Muscle layer of colon (tissue), 2 donors: Measurements from ENCODE around the gene PTPN13.

Source experiments
- H3K27ac ChIP-seq: one replicate; pipeline ENCODE4 v1.7.0; 2013; ENCODE audit warnings: low read depth, mild to moderate bottlenecking, low read length, moderate library complexity
- H3K27me3 ChIP-seq, 2 donors: one replicate each; pipeline ENCODE4 v1.7.0; 2013; ENCODE audit warnings: low read length in 2 of 2, mild to moderate bottlenecking in 2 of 2; ENCODE audit not compliant: insufficient read depth in 2 of 2, control insufficient read depth in 1 of 2
- H3K36me3 ChIP-seq: one replicate; pipeline ENCODE4 v1.7.0; 2013; ENCODE audit warnings: mild to moderate bottlenecking, low read length; ENCODE audit not compliant: insufficient read depth
- H3K4me1 ChIP-seq: one replicate; pipeline ENCODE4 v1.7.0; 2013; ENCODE audit warnings: mild to moderate bottlenecking, low read length; ENCODE audit not compliant: insufficient read depth
- H3K4me3 ChIP-seq, 2 donors: one replicate each; pipeline ENCODE4 v1.7.0; 2013; ENCODE audit warnings: low read length in 2 of 2, low read depth in 1 of 2, mild to moderate bottlenecking in 1 of 2, moderate library complexity in 1 of 2
- H3K9ac ChIP-seq: one replicate; pipeline ENCODE4 v1.7.0; 2013; ENCODE audit warnings: low read length
- H3K9me3 ChIP-seq: one replicate; pipeline ENCODE4 v1.7.0; 2013; ENCODE audit warnings: mild to moderate bottlenecking, low read length
- donor health status: abdominal sarcoma.
- donor health status: Adenocarcinoma of cecum.

Gene PTPN13

DNA sequence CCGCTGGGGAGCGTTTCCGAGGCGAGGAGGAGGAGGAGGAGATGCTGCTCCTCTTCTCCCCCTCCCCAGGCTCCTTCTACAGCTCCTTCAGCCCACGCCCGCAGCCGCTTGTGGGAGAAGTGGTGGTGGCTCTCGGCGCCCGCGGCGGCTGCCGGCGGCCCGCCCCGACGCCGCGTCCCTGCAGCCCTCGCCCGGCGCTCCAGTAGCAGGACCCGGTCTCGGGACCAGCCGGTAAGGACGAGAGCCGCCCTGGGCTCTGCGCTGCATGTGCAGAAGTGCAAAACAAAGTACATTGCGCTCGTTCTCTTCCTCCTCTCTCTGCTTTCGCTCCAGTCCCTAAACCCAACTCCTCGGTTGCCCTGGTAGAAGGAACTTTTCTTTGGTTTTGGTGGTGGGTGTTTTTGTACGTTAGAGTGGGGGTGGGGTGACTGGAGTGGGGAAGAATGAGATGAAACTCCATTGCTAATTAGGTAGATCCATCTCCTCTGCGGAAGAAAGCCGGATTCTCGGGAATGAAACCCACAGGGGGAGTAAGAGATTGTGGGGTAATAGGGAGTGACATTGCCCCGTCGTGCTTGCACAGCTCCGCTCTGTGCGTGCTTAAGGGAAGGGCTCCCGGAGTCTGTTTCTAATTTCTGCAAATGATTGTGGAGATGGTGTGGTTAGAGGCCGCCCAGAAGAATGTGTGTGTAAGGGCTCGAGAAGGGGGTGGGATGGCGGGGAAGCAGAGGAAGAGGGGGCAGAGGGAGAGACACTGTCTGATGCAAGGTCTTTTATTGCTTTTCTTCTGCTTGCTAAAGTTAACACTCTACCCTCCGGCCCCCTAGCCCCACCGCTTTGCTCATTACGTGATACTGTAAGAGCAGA is 677 bp downstream of the PTPN13 start:
- no peaks in the 10 kb centered on the region for H3K36me3 ChIP-seq
- no peaks in the 10 kb centered on the region for H3K9me3 ChIP-seq
- H3K27me3 ChIP-seq, result no peaks in the 10 kb centered on the region
- peaks cover 6% of the 10 kb centered on the region for H3K4me1 ChIP-seq
- peak overlapping the region; percentile 64 for H3K9ac ChIP-seq
- peak overlapping the region; percentile 88 for H3K27ac ChIP-seq
- peak overlapping the region; percentile 86 to 99 for H3K4me3 ChIP-seq

GRCh38 chr4:86595426-86595805 is 1.3 kb downstream of the PTPN13 start:
- Histone ChIP-seq H3K36me3 (no peaks in the 10 kb centered on the region), H3K9me3 (no peaks in the 10 kb centered on the region), H3K4me3 (peak overlapping the region; percentile 86 to 99), H3K27me3 (no peaks in the 10 kb centered on the region), H3K9ac (peak overlapping the region; percentile 33), H3K4me1 (peaks cover 6% of the 10 kb centered on the region), H3K27ac (peak overlapping the region; percentile 88)

GRCh38 chr4:86596807-86597206 is 2.7 kb downstream of the PTPN13 start:
- Histone ChIP-seq H3K4me3 (no peak overlapping the region), H3K4me1 (peaks cover 6% of the 10 kb centered on the region), H3K36me3 (no peaks in the 10 kb centered on the region), H3K9me3 (no peaks in the 10 kb centered on the region), H3K9ac (no peak overlapping the region), H3K27ac (no peak overlapping the region), H3K27me3 (no peaks in the 10 kb centered on the region)

- H3K4me3 ChIP-seq, result no peak overlapping the region
These were observed 6.0 kb downstream of the PTPN13 start for GRCh38 chr4:86600007-86600653.

DNA sequence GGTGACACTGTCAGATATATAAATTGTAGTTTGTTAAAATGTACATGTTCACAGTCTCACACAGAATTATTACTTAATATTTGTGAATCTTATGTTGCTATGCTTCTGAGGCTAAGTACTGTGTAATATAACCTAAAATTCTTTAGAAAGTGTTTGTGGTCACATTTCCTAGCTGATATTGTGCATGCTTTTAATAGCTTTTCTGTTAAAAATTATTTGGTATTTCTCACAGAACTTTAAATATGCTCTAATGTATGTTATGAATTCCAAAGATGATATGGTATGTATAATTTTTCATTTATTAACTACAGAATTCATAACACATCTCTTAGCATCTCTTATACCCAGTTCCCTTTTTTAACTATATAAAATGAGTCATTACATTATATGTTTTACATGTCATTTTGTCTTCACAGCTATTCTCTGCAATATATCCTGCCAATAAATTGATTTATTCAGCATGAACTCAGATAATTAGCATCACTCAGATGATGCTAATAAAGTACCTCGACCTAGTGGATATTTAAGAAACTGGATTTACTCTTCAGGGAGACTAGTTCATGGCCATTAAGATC is 9.3 kb downstream of the PTPN13 start:
- H3K9ac ChIP-seq, result no peak overlapping the region
- H3K4me3 ChIP-seq, result no peak overlapping the region
- no peaks in the 10 kb centered on the region for H3K4me1 ChIP-seq
- no peak overlapping the region for H3K27ac ChIP-seq
- no peaks in the 10 kb centered on the region for H3K36me3 ChIP-seq
- H3K27me3 ChIP-seq, result no peaks in the 10 kb centered on the region
- H3K9me3 ChIP-seq, result no peaks in the 10 kb centered on the region

More at GRCh38 chr4:86600007-86600653, 6.0 kb downstream of the PTPN13 start:
- H3K27me3 ChIP-seq, result no peaks in the 10 kb centered on the region
- H3K9ac ChIP-seq, result no peak overlapping the region
- no peaks in the 10 kb centered on the region for H3K9me3 ChIP-seq
- H3K4me1 ChIP-seq, result peaks cover 6% of the 10 kb centered on the region
- H3K36me3 ChIP-seq, result no peaks in the 10 kb centered on the region
- no peak overlapping the region for H3K27ac ChIP-seq

- Histone ChIP-seq H3K36me3 (no peaks in the 10 kb centered on the region), H3K4me3 (no peak overlapping the region), H3K27ac (no peak overlapping the region), H3K9me3 (no peaks in the 10 kb centered on the region), H3K9ac (no peak overlapping the region), H3K4me1 (no peaks in the 10 kb centered on the region), H3K27me3 (no peaks in the 10 kb centered on the region)
These were observed 12.7 kb downstream of the PTPN13 start for GRCh38 chr4:86606809-86607208.

GRCh38 chr4:86608757-86609375 is 14.8 kb downstream of the PTPN13 start:
- Histone ChIP-seq H3K36me3 (no peaks in the 10 kb centered on the region), H3K9ac (no peak overlapping the region), H3K27me3 (no peaks in the 10 kb centered on the region), H3K9me3 (no peaks in the 10 kb centered on the region), H3K4me1 (no peaks in the 10 kb centered on the region), H3K4me3 (no peak overlapping the region), H3K27ac (no peak overlapping the region)

GRCh38 chr4:86611757-86612156 is 17.6 kb downstream of the PTPN13 start:
- no peaks in the 10 kb centered on the region for H3K27me3 ChIP-seq
- H3K4me3 ChIP-seq, result no peak overlapping the region
- H3K9ac ChIP-seq, result no peak overlapping the region
- H3K9me3 ChIP-seq, result no peaks in the 10 kb centered on the region
- H3K36me3 ChIP-seq, result no peaks in the 10 kb centered on the region
- H3K27ac ChIP-seq, result no peak overlapping the region
- H3K4me1 ChIP-seq, result no peaks in the 10 kb centered on the region

DNA sequence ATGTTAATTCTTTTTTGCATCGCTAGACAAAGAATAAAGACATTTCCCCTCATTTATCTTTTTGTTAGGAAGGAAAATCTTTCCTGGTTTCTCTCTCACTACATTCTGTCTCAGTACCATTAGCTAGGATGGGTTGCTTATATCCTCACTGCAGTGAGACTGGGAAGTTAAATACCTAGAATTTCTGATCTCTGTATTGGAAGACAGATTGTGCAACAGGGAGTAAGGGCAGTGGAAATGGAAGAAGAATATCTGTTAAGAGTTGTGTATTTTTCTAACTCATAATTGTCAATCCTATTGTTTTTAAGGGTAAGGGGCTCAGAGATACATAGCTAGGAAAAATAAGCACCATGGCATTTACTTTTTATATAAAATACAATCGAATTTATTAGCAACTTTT is 19.6 kb downstream of the PTPN13 start:
- no peaks in the 10 kb centered on the region for H3K27me3 ChIP-seq
- H3K4me1 ChIP-seq, result no peaks in the 10 kb centered on the region
- no peak overlapping the region for H3K4me3 ChIP-seq
- no peak overlapping the region for H3K9ac ChIP-seq
- no peak overlapping the region for H3K27ac ChIP-seq
- H3K9me3 ChIP-seq, result no peaks in the 10 kb centered on the region
- H3K36me3 ChIP-seq, result no peaks in the 10 kb centered on the region

DNA sequence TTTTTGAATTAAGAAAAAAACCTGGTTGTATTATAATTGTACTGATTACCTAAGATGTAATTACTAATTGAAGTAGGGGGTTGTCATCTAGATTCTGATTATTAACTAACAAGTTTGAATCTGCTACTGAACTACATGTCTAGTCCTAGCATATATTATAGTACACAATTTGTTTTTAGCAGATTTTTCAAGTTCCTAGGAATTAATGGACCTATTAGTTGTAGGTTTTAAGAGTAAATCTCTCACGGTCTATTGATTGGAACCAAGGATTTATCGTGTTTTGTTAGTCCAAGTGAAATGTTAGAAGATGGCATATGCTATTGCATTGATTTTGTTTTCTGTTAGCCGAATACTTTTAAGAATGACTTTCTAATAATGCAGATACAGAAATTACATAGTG is 20.8 kb downstream of the PTPN13 start:
- no peaks in the 10 kb centered on the region for H3K36me3 ChIP-seq
- H3K27me3 ChIP-seq, result no peaks in the 10 kb centered on the region
- H3K9me3 ChIP-seq, result no peaks in the 10 kb centered on the region
- H3K4me1 ChIP-seq, result no peaks in the 10 kb centered on the region
- no peak overlapping the region for H3K27ac ChIP-seq
- H3K4me3 ChIP-seq, result no peak overlapping the region
- H3K9ac ChIP-seq, result no peak overlapping the region

DNA sequence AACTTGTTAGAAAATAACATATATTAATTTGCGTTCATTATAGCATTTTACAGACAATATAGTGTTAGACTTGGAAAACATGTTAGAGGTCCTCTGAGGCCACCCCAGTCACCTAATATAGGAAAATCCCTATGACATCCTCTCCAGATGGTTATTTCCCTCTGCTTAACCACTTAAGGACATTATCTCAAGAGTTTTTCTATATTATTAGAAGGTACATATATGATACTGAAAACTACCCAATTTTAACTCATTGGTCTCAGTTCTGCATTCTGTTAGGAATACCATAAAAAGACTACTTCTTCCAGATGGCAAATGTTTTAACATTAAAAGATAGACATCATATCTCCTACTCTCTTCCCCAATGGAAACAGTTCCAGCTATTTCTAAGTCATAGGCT is 21.4 kb downstream of the PTPN13 start:
- Histone ChIP-seq H3K36me3 (no peaks in the 10 kb centered on the region), H3K27ac (no peak overlapping the region), H3K4me3 (no peak overlapping the region), H3K9me3 (no peaks in the 10 kb centered on the region), H3K9ac (no peak overlapping the region), H3K4me1 (no peaks in the 10 kb centered on the region), H3K27me3 (no peaks in the 10 kb centered on the region)
